Measurements from ENCODE around the gene NLN.
"Not testable (repeated sequence)": the region's sequence is repeated elsewhere in the genome, so short reads cannot be mapped to it uniquely, and the experiment has no call there.

NLN gene

GRCh38 chr5:65861830-65862241 lies 139.8 kb downstream of the NLN start:
- H3K9ac ChIP-seq (ENCODE audit: low read depth, low read length): no peak overlapping the region
- H3K36me3 ChIP-seq (ENCODE audit: insufficient read depth, low read length): no peaks in the 10 kb centered on the region

GRCh38 chr5:65862384-65862783 lies 140.4 kb downstream of the NLN start:
- no peaks in the 10 kb centered on the region for H3K36me3 ChIP-seq (ENCODE audit: insufficient read depth, low read length)
- no peak overlapping the region for H3K9ac ChIP-seq (ENCODE audit: low read depth, low read length)
- H3K9me3 ChIP-seq (ENCODE audit: control insufficient read depth, insufficient read depth, low read length): no peaks in the 10 kb centered on the region
- peaks cover 3% of the 10 kb centered on the region; the same call in 1 of the 2 replicates for H3K4me1 ChIP-seq (ENCODE audit: insufficient read depth, low read length)

More at GRCh38 chr5:65861830-65862241, 139.8 kb downstream of the NLN start:
- Histone ChIP-seq H3K4me1 (ENCODE audit: insufficient read depth, low read length) (peaks cover 3% of the 10 kb centered on the region; the same call in 1 of the 2 replicates), H3K9me3 (ENCODE audit: control insufficient read depth, insufficient read depth, low read length) (no peaks in the 10 kb centered on the region)

GRCh38 chr5:65863747-65864146 lies 141.7 kb downstream of the NLN start:
- Histone ChIP-seq H3K4me1 (ENCODE audit: insufficient read depth, low read length) (peaks cover 3% of the 10 kb centered on the region; the same call in 1 of the 2 replicates), H3K9me3 (ENCODE audit: control insufficient read depth, insufficient read depth, low read length) (no peaks in the 10 kb centered on the region), H3K9ac (ENCODE audit: low read depth, low read length) (no peak overlapping the region), H3K36me3 (ENCODE audit: insufficient read depth, low read length) (no peaks in the 10 kb centered on the region)

- Histone ChIP-seq H3K9me3 (ENCODE audit: control insufficient read depth, insufficient read depth, low read length) (no peaks in the 10 kb centered on the region), H3K4me1 (ENCODE audit: insufficient read depth, low read length) (peaks cover under 1% of the 10 kb centered on the region; the same call in 1 of the 2 replicates), H3K36me3 (ENCODE audit: insufficient read depth, low read length) (no peaks in the 10 kb centered on the region), H3K9ac (ENCODE audit: low read depth, low read length) (no peak overlapping the region)
Observed at GRCh38 chr5:65866837-65867521, 145.0 kb downstream of the NLN start.

GRCh38 chr5:65867542-65868195 lies 145.7 kb downstream of the NLN start:
- Histone ChIP-seq H3K9me3 (ENCODE audit: control insufficient read depth, insufficient read depth, low read length) (no peaks in the 10 kb centered on the region), H3K36me3 (ENCODE audit: insufficient read depth, low read length) (no peaks in the 10 kb centered on the region), H3K9ac (ENCODE audit: low read depth, low read length) (no peak overlapping the region), H3K4me1 (ENCODE audit: insufficient read depth, low read length) (no peaks in the 10 kb centered on the region)

GRCh38 chr5:65868509-65868908 lies 146.5 kb downstream of the NLN start:
- H3K4me1 ChIP-seq (ENCODE audit: insufficient read depth, low read length): no peaks in the 10 kb centered on the region
- no peak overlapping the region for H3K9ac ChIP-seq (ENCODE audit: low read depth, low read length)
- no peaks in the 10 kb centered on the region for H3K36me3 ChIP-seq (ENCODE audit: insufficient read depth, low read length)
- H3K9me3 ChIP-seq (ENCODE audit: control insufficient read depth, insufficient read depth, low read length): no peaks in the 10 kb centered on the region

GRCh38 chr5:65871182-65871581 lies 149.2 kb downstream of the NLN start:
- H3K9ac ChIP-seq (ENCODE audit: low read depth, low read length): no peak overlapping the region
- no peaks in the 10 kb centered on the region for H3K4me1 ChIP-seq (ENCODE audit: insufficient read depth, low read length)
- no peaks in the 10 kb centered on the region for H3K9me3 ChIP-seq (ENCODE audit: control insufficient read depth, insufficient read depth, low read length)
- no peaks in the 10 kb centered on the region for H3K36me3 ChIP-seq (ENCODE audit: insufficient read depth, low read length)

GRCh38 chr5:65871776-65872175 lies 149.8 kb downstream of the NLN start:
- H3K4me1 ChIP-seq (ENCODE audit: insufficient read depth, low read length); H3K9me3 ChIP-seq (ENCODE audit: control insufficient read depth, insufficient read depth, low read length); H3K9ac ChIP-seq (ENCODE audit: low read depth, low read length); H3K36me3 ChIP-seq (ENCODE audit: insufficient read depth, low read length): not testable (repeated sequence)

- Histone ChIP-seq H3K9ac (ENCODE audit: low read depth, low read length) (no peak overlapping the region), H3K9me3 (ENCODE audit: control insufficient read depth, insufficient read depth, low read length) (no peaks in the 10 kb centered on the region; the same call in 1 of the 2 replicates), H3K4me1 (ENCODE audit: insufficient read depth, low read length) (no peaks in the 10 kb centered on the region), H3K36me3 (ENCODE audit: insufficient read depth, low read length) (no peaks in the 10 kb centered on the region)
Observed at GRCh38 chr5:65873181-65873750, 151.3 kb downstream of the NLN start.

- Histone ChIP-seq H3K4me1 (ENCODE audit: insufficient read depth, low read length) (no peaks in the 10 kb centered on the region), H3K9me3 (ENCODE audit: control insufficient read depth, insufficient read depth, low read length) (no peaks in the 10 kb centered on the region; the same call in 1 of the 2 replicates), H3K36me3 (ENCODE audit: insufficient read depth, low read length) (no peaks in the 10 kb centered on the region), H3K9ac (ENCODE audit: low read depth, low read length) (no peak overlapping the region)
Observed at GRCh38 chr5:65874241-65874640, 152.2 kb downstream of the NLN start.

- H3K4me1 ChIP-seq (ENCODE audit: insufficient read depth, low read length): no peaks in the 10 kb centered on the region
- H3K9ac ChIP-seq (ENCODE audit: low read depth, low read length): no peak overlapping the region
- H3K9me3 ChIP-seq (ENCODE audit: control insufficient read depth, insufficient read depth, low read length): no peaks in the 10 kb centered on the region; the same call in 1 of the 2 replicates
- no peaks in the 10 kb centered on the region for H3K36me3 ChIP-seq (ENCODE audit: insufficient read depth, low read length)
Observed at GRCh38 chr5:65876496-65876895, 154.5 kb downstream of the NLN start.

GRCh38 chr5:65876970-65877369 lies 155.0 kb downstream of the NLN start:
- H3K9me3 ChIP-seq (ENCODE audit: control insufficient read depth, insufficient read depth, low read length): no peaks in the 10 kb centered on the region; the same call in 1 of the 2 replicates
- no peak overlapping the region for H3K9ac ChIP-seq (ENCODE audit: low read depth, low read length)
- no peaks in the 10 kb centered on the region for H3K4me1 ChIP-seq (ENCODE audit: insufficient read depth, low read length)
- H3K36me3 ChIP-seq (ENCODE audit: insufficient read depth, low read length): no peaks in the 10 kb centered on the region

Data from ES-I3 (cell line).